OCI-LY3 (cell line): ENCODE measurements around the gene ATG2A.

Experiments used
- H2AFZ ChIP-seq: fragments of 200-600, 300-600 bp; shearing (Covaris generic); 2 replicates; pipeline ENCODE4 v1.6.0; 2014; ENCODE audit warnings: antibody characterized with exemption, low read depth, low read length
- H3K27ac ChIP-seq: fragments of 200-600, 300-600 bp; sonication (generic); 2 replicates; pipeline ENCODE4 v1.5.1; 2014; ENCODE audit warnings: mild to moderate bottlenecking, low read length, moderate library complexity, mixed read lengths
- H3K27me3 ChIP-seq: fragments of 200-600, 300-600 bp; sonication (generic); 2 replicates; pipeline ENCODE4 v1.6.1; 2014; ENCODE audit warnings: low read depth, low read length, mixed read lengths
- H3K36me3 ChIP-seq: fragments of 200-600, 300-600 bp; sonication (generic); replicated peaks from 2 replicates; pipeline ENCODE3; 2014; ENCODE audit warnings: low read depth, low read length, mixed read lengths
- H3K4me1 ChIP-seq: fragments of 300-600, 200-600 bp; sonication (generic); 2 replicates; pipeline ENCODE4 v1.6.1; 2014; ENCODE audit warnings: low read length, mixed read lengths
- H3K4me2 ChIP-seq: fragments of 200-600, 300-600 bp; sonication (generic); 2 replicates; pipeline ENCODE4 v1.6.1; 2014; ENCODE audit warnings: low read length, mixed read lengths
- H3K4me3 ChIP-seq: fragments of 300-600, 200-600 bp; sonication (generic); 2 replicates; pipeline ENCODE4 v1.5.1; 2014; ENCODE audit warnings: antibody characterized with exemption, mild to moderate bottlenecking, low read length, moderate library complexity
- H3K79me2 ChIP-seq: fragments of 300-600, 200-600 bp; shearing (Covaris generic); 2 replicates; pipeline ENCODE4 v1.6.1; 2014; ENCODE audit warnings: mild to moderate bottlenecking, low read length, mixed read lengths
- H3K9ac ChIP-seq: fragments of 300-600, 200-600 bp; shearing (Covaris generic); 2 replicates; pipeline ENCODE4 v1.6.0; 2014; ENCODE audit warnings: mild to moderate bottlenecking, low read length, moderate library complexity
- H3K9me3 ChIP-seq: fragments of 200-600, 300-600 bp; shearing (Covaris generic); 2 replicates; pipeline ENCODE4 v1.6.1; 2014; ENCODE audit warnings: low read length, mixed read lengths; ENCODE audit not compliant: insufficient read depth
- H4K20me1 ChIP-seq: fragments of 200-600, 300-600 bp; sonication (generic); 2 replicates; pipeline ENCODE4 v1.6.1; 2016; ENCODE audit warnings: low read length, mixed read lengths; ENCODE audit not compliant: insufficient read depth
- EZH2phosphoT487 ChIP-seq: fragments of 200-600 bp; shearing (Covaris generic); IDR thresholded peaks from 2 replicates; pipeline ENCODE4 v1.6.1; 2018; ENCODE audit warnings: antibody characterized with exemption, mixed run types, low read depth
- TF ChIP-seq, protein P1 (sequence below): fragments of 200-600, 300-600 bp; sonication (generic); IDR thresholded peaks from 2 replicates; pipeline ENCODE4 v1.5.1; 2014; ENCODE audit warnings: antibody characterized with exemption, low read length, low read depth

The ATG2A gene

DNA sequence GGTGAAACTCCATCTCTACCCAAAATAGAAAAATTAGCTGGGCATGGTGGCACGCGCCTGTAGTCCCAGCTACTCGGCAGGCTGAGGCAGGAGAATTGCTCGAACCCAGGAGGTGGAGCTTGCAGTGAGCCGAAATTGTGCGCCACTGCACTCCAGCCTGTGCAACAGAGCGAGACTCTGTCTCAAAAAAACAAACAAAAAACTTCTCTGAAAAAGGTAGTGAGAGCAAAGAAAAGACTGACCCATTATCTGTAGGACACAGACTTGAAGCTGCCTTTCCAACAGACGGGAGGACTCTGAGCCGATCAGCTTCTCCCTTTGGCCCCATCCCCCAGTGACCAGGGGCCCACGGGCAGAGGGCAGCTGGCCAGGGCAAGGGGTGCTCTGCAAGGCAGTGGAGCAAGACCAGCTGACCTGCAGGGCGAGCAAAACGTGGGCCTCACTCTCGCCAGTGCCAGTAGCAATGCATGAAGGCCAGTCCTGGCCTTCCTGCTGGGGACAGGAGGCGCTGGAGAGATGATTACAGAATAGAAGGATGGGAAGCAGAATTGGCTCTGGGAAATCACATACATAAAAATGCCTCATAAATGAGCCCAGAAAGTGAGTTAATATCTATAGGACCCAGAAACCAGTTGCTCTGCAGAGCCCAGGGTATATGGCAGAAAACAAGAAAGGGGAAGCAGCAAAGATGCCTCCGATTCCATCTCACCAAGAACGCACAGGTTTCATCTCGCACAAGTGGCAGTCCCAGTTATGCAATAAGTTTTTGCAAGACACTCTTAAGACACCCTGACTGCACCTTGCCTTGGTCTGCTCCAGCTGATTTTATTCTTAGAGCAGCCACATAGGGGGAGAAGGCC is 41.4 kb downstream of the ATG2A start:
- H3K79me2 ChIP-seq, result peaks cover 76% of the 10 kb centered on the region
- H3K4me1 ChIP-seq, result peaks cover 40% of the 10 kb centered on the region
- H3K27ac ChIP-seq, result no peak overlapping the region
- H2AFZ ChIP-seq, result no peak overlapping the region
- peak overlapping the region; percentile 82 for H3K4me3 ChIP-seq
- peak overlapping the region; percentile 87 for H3K9ac ChIP-seq
- no peaks in the 10 kb centered on the region for H3K9me3 ChIP-seq
- peaks cover 60% of the 10 kb centered on the region for H3K36me3 ChIP-seq
- peak overlapping the region; percentile 95 for H3K4me2 ChIP-seq
- no peaks in the 10 kb centered on the region for H3K27me3 ChIP-seq
- H4K20me1 ChIP-seq, result peaks cover 64% of the 10 kb centered on the region
- TF ChIP-seq, protein P1, sequence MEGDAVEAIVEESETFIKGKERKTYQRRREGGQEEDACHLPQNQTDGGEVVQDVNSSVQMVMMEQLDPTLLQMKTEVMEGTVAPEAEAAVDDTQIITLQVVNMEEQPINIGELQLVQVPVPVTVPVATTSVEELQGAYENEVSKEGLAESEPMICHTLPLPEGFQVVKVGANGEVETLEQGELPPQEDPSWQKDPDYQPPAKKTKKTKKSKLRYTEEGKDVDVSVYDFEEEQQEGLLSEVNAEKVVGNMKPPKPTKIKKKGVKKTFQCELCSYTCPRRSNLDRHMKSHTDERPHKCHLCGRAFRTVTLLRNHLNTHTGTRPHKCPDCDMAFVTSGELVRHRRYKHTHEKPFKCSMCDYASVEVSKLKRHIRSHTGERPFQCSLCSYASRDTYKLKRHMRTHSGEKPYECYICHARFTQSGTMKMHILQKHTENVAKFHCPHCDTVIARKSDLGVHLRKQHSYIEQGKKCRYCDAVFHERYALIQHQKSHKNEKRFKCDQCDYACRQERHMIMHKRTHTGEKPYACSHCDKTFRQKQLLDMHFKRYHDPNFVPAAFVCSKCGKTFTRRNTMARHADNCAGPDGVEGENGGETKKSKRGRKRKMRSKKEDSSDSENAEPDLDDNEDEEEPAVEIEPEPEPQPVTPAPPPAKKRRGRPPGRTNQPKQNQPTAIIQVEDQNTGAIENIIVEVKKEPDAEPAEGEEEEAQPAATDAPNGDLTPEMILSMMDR, result no peak
- TF ChIP-seq EZH2phosphoT487, result no peak

DNA sequence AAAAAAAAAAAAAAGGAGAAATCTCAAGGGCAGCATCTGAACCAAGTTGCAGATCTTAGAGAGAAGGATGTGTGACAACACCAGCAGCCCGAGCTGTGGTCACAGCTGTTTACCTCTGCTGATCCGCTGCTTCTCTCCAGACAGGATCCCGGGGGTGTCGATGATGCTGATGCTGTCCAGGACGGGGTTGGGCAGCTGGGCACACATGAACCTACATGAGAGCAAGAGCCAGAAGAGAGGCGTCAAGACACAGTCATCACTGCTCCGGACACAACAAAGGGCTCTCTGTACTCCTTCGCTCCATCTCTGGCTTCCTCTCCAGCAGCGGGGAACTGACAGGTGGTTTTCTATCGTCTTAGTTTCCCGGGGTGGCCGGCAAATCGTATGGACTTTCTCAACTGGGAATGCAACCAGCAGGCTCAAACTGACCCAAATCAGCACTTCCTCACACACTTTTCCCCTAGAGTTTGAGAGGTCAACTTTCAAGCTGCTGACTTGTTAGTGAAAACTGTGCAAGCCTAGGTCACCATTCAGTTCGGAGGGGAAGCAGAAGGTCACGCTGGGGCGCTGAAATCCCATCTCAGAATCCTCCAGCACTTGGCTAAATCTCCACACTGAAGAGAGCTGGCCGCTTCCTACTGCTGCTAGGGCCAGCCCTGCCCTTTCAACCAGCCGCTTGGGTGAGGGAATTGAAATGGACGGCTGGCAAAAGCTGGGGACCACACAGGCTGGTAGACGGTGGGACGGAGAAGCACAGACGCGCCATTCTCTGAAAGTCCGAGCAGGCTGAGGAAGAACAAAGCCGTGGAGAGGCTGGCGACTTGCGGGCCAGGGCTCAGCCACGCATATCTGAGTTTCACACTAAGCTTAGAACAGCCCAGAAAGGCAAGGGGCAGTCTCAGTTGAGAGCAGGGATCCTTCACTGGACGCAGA is 42.4 kb downstream of the ATG2A start:
- TF ChIP-seq EZH2phosphoT487, result no peak
- TF ChIP-seq, protein P1, result no peak
- Histone ChIP-seq H3K9me3 (no peaks in the 10 kb centered on the region), H4K20me1 (peaks cover 75% of the 10 kb centered on the region), H3K4me2 (no peak overlapping the region), H3K79me2 (peaks cover 83% of the 10 kb centered on the region), H2AFZ (no peak overlapping the region), H3K36me3 (peaks cover 71% of the 10 kb centered on the region), H3K4me3 (no peak overlapping the region), H3K27me3 (no peaks in the 10 kb centered on the region), H3K27ac (no peak overlapping the region), H3K9ac (no peak overlapping the region), H3K4me1 (peaks cover 29% of the 10 kb centered on the region)

GRCh38 chr11:64872790-64873488 is 44.1 kb downstream of the ATG2A start:
- no peak overlapping the region for H3K9ac ChIP-seq
- no peak overlapping the region for H2AFZ ChIP-seq
- H3K9me3 ChIP-seq, result no peaks in the 10 kb centered on the region
- H3K4me2 ChIP-seq, result no peak overlapping the region
- no peak overlapping the region for H3K27ac ChIP-seq
- no peaks in the 10 kb centered on the region for H3K27me3 ChIP-seq
- no peak overlapping the region for H3K4me3 ChIP-seq
- H3K79me2 ChIP-seq, result peaks cover 88% of the 10 kb centered on the region
- H3K4me1 ChIP-seq, result peaks cover 26% of the 10 kb centered on the region
- peaks cover 91% of the 10 kb centered on the region for H4K20me1 ChIP-seq
- TF ChIP-seq, protein P1, result no peak
- no peak for TF ChIP-seq EZH2phosphoT487
- peaks cover 87% of the 10 kb centered on the region for H3K36me3 ChIP-seq
